Regular cardiac myocyte (primary cell): ENCODE data around the gene GKN1. TPM values are rescaled to one million over a fixed set of nuclear protein-coding genes. Genes with fewer than 3 reads are reported as not detected.

ENCODE experiments used
- total RNA-seq: library from RNA; depleted of rRNA; stranded (reverse); fragments of >200 nt; gene quantifications from 2 replicates; pipeline ENCODE4 v1.2.3, GENCODE V29; 2014

Gene GKN1
- not detected in 2 replicates for total RNA-seq

DNA sequence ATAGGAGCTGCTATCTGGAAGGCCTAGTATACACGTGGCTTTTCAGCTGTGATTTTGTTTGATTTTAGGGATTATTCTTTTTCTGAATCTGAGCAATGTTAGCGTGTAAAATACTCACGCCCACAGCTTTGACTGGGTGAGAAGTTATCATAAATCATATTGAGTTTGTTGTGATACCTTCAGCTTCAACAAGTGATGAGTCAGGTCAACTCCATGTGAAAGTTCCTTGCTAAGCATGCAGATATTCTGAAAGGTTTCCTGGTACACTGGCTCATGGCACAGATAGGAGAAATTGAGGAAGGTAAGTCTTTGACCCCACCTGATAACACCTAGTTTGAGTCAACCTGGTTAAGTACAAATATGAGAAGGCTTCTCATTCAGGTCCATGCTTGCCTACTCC, at the start of gene GKN1:
Gene GKN1, plus strand, starts transcription at position 386 of the 400 bp plus-strand sequence. CDS start 42 bp downstream, outside the sequence.

DNA sequence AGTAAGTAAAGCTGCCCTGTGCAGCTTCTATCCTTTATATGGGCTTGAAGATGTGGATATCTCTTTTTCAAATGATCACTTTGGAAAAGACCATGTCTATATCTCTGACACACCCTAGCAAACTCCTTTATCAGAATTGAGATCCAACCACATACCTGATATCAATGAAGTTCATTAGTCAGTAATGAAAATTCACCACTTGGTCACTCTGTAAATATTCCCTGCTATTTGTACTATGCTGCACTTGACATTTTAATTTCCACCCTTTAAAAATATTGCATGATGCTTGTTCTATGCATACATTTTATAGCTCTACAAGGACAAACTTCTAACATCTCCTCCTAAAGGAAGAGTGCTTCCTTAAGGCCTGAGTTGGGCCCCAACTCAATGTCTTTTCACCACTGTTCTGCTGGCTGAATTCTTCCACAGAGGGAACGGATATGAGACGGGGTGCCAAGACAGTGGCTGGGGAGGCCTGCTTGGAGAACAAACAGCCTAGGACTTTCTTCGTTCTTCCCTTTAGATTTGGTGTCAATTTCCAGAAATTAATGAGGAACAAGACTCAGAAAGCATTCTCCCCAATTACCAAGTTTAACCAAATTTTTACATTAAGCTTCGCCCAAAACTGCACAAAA, 21.4 kb upstream of the GKN1 start, which contains the start of gene GKN2:
Gene GKN2, minus strand, starts transcription at position 7 of the 635 bp plus-strand sequence. CDS start 32 bp downstream, outside the sequence.

GRCh38 chr2:69013142-69013839, 38.9 kb downstream of the GKN1 start, which contains the start of gene ANTXR1:
ANTXR1 (plus strand) TSS chr2:69013179; CDS start chr2:69013500, 321 bp downstream.

Other genes with a start within 250 kb of the GKN1 start
- gene ARHGAP25, start 239.8 kb upstream of the GKN1 start, total RNA-seq = 3.4 and 5.6 TPM in 2 replicates
- not detected in 2 replicates for gene BMP10, start 103.2 kb upstream of the GKN1 start, total RNA-seq
- gene GKN2, start 21.7 kb upstream of the GKN1 start, total RNA-seq = not detected in 2 replicates
- 40.0 and 45.2 TPM in 2 replicates for gene ANTXR1, start 38.5 kb downstream of the GKN1 start, total RNA-seq